ENCODE measurements around the gene SHOC2.

DNA sequence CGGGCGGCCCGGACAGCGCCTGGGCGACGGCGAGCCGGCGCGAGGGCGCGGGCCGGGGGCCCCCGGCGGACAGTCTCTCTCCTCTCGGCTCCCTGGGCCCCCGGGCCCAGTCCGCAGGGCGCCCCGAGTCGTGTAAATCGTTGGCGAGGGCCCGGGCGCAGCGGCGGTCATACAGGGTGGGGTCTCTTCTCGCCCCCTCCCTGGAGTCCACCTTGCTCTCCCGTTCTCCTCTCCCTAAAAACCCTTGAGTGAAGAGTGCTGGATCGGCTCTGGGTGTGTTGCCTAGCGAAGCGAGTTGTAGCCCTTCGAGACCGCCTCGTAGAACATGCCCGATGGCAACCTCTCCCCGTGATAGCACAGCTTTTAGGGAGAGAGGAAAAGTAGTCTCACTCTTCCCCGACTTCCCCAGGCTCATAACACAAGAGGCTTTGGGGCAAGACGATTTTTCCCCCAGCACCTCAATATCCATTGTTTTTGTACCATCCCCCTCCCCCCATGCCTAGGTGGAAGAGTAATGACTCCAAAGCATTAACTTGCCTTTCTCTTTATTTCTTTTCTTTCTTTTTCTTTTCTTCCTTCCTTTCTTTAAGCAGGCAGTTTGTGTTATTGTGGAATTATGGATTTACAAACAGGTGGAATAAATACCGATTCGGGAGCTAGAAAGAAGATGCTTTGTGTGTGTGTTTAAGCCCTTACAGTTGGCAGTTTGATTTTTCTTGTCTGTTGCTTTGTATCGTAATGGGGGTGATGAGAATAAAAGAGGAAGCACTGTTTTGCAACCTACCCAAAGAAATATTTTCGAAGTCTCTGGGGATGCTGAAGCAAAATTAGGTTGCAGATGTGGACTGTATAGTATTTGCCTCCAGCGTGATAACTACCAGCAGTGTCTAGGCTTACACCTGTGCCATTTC lies 822 bp downstream of the SHOC2 start:
- TF ChIP-seq EP300 (IDR thresholded peaks at IDR 0.05; ENCODE audit: borderline replicate concordance) = no peak
- TF ChIP-seq, protein P1, sequence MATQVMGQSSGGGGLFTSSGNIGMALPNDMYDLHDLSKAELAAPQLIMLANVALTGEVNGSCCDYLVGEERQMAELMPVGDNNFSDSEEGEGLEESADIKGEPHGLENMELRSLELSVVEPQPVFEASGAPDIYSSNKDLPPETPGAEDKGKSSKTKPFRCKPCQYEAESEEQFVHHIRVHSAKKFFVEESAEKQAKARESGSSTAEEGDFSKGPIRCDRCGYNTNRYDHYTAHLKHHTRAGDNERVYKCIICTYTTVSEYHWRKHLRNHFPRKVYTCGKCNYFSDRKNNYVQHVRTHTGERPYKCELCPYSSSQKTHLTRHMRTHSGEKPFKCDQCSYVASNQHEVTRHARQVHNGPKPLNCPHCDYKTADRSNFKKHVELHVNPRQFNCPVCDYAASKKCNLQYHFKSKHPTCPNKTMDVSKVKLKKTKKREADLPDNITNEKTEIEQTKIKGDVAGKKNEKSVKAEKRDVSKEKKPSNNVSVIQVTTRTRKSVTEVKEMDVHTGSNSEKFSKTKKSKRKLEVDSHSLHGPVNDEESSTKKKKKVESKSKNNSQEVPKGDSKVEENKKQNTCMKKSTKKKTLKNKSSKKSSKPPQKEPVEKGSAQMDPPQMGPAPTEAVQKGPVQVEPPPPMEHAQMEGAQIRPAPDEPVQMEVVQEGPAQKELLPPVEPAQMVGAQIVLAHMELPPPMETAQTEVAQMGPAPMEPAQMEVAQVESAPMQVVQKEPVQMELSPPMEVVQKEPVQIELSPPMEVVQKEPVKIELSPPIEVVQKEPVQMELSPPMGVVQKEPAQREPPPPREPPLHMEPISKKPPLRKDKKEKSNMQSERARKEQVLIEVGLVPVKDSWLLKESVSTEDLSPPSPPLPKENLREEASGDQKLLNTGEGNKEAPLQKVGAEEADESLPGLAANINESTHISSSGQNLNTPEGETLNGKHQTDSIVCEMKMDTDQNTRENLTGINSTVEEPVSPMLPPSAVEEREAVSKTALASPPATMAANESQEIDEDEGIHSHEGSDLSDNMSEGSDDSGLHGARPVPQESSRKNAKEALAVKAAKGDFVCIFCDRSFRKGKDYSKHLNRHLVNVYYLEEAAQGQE (IDR thresholded peaks at IDR 0.05; ENCODE audit: low read depth) = no peak
- no peak for TF ChIP-seq TAF1 (IDR thresholded peaks at IDR 0.05; ENCODE audit: low read depth)
- TF ChIP-seq YY1 (IDR thresholded peaks at IDR 0.05; ENCODE audit: low read depth) = no peak
- no peak for TF ChIP-seq CEBPB (IDR thresholded peaks at IDR 0.05)
- TF ChIP-seq NFIC (IDR thresholded peaks at IDR 0.05) = no peak
- no peak for TF ChIP-seq CREB1 (IDR thresholded peaks at IDR 0.05; ENCODE audit: low read depth)
- TF ChIP-seq, protein P2, sequence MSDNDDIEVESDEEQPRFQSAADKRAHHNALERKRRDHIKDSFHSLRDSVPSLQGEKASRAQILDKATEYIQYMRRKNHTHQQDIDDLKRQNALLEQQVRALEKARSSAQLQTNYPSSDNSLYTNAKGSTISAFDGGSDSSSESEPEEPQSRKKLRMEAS (IDR thresholded peaks at IDR 0.05) = no peak
- TF ChIP-seq RAD21 (IDR thresholded peaks at IDR 0.05; ENCODE audit: low read depth) = no peak

All from Ishikawa (cell line).